GM21528 (cell line): ENCODE measurements around the gene RPL13A.

Experiments used
- ATAC-seq: cut with Tn5 transposase; IDR thresholded peaks from one replicate; pipeline ENCODE4 v1.9.1; 2021; ENCODE audit warnings: mild to moderate bottlenecking, moderate library complexity; ENCODE audit not compliant: unreplicated experiment, low FRiP score

Gene RPL13A

DNA sequence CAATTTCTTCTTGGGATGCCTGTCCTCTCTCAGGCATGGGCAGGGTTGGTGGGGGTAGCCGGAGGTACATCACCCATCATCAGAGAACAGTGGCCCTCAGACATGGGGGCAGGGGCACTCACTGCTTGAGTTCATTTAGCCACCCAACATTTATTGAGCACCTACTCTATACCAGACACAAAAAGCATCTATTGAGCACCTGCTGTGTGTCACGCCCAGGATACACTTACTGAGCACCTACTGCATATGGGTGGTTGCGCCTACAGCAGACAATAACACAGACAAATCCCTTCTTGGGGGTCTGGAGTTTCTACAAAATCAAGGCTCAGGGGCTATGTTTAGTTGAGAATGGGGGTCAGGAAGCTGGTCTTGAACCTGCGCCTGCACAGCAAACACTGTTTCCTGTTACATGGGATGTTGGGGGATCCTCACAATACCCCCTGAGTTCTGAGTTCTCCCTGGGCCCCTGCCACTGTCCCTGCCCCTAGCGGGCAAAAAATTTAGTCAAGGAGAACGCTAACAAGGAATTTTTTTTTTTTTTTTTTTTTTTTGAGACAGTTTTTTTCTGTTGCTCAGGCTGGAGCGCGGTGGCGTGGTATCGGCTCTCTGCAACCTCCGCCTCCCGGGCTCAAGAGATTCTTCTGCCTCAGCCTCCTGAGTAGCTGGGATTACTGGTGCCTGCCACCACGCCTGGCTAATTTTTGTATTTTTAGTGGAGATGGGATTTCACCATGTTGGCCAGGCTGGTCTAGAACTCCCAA is 52.0 kb downstream of the RPL13A start:
- ATAC-seq: no peak
